Activated CD8-positive, alpha-beta memory T cell treated with anti-CD3 and anti-CD28 coated beads for 24 hours (primary cell): Measurements from ENCODE around the gene CPN2.

Source experiments
- DNase-seq: peaks from one replicate; pipeline ENCODE4 v3.0.0-alpha.2; 2020

Gene CPN2

DNA sequence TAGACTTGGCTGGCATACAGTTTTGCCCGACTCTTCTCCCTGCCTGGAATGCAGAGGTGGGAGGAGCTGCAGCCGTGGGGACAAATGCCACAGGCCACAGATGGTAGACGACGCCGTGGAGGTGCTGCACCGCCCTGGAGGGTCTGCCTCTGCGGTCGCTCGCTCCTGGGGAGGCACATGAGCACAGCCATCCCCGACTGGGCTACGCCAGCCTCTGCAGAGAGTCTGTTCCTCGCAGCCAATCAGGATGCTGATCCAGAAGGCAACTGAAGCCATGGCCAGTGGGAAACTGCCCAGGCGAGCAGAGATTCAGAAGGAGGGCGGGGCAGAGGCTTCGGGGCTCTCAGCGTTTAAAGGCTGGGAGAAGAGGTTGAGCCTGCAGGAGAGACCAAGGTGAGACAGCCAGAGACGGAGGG is 30.3 kb upstream of the CPN2 start:
- no peak for DNase-seq

DNA sequence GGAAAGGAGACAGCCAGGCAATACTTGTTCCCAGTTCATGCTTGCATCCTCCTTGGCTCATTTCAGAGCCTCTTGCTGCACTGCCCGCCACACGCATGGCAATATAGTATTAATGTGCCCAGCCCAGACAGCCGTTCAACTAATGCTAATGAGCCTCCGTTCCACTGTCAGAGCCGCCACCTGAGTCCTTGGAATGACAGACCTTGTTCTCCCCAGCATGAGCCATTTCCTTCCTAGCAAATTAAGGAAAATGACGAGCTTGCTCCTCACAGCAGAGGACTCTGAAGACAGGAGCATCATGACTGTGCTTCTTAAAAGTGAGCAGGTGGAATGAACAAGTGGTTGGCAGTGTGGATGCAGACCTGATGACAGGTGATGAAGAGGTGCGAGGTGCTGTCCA is 29.2 kb upstream of the CPN2 start:
- DNase-seq, result no peak

GRCh38 chr3:194379651-194380050 is 28.5 kb upstream of the CPN2 start:
- no peak for DNase-seq

- no peak for DNase-seq
These were observed 28.1 kb upstream of the CPN2 start for GRCh38 chr3:194379231-194379630.

GRCh38 chr3:194377708-194378107 is 26.6 kb upstream of the CPN2 start:
- DNase-seq, result no peak

DNA sequence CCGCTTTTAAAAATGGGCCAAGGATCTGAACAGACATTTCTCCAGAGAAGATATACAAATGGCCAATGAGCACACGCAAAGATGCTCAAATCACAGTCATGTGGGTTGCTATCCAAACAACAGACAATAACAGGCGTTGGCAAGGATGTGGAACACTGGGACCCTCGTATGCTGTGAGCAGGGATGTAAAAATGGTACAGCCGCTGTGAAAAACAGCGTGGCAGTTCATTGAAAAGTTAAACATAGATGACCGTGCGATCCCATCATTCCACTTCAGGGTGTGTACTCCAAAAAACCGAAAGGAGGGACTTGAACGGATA is 25.1 kb upstream of the CPN2 start:
- DNase-seq, result no peak

GRCh38 chr3:194375473-194376240 is 24.5 kb upstream of the CPN2 start:
- DNase-seq, result no peak

DNA sequence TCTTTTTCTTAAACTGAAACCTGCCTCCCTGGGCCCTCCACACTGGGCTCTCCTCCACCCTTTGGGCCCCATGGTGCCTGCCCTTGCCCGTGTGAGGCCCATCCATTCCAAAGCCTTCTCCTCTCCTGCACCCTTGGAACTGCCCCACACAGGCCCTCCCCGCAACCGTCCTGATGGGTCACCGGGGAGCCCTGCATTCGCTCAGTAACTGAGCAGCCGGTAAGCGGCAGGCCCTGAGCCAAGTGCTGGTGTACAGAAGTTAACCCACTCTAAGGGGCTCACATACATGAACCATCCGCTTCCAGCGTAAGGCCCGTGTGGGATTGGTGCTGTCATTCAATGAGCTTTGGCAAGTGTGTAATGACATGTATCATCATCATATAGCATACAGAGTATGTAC is 23.8 kb upstream of the CPN2 start:
- DNase-seq, result no peak

- DNase-seq, result no peak
These were observed 22.8 kb upstream of the CPN2 start for GRCh38 chr3:194373899-194374298.

GRCh38 chr3:194373028-194373427 is 21.9 kb upstream of the CPN2 start:
- no peak for DNase-seq

GRCh38 chr3:194370753-194371152 is 19.6 kb upstream of the CPN2 start:
- DNase-seq, result no peak

GRCh38 chr3:194369522-194370279 is 18.6 kb upstream of the CPN2 start, which contains the start of gene LRRC15:
Gene LRRC15 (minus strand): TSS chr3:194369743. CDS start chr3:194361043, 8,700 bp downstream.
- no peak for DNase-seq

- DNase-seq, result no peak
These were observed 17.8 kb upstream of the CPN2 start for GRCh38 chr3:194368918-194369317.

DNA sequence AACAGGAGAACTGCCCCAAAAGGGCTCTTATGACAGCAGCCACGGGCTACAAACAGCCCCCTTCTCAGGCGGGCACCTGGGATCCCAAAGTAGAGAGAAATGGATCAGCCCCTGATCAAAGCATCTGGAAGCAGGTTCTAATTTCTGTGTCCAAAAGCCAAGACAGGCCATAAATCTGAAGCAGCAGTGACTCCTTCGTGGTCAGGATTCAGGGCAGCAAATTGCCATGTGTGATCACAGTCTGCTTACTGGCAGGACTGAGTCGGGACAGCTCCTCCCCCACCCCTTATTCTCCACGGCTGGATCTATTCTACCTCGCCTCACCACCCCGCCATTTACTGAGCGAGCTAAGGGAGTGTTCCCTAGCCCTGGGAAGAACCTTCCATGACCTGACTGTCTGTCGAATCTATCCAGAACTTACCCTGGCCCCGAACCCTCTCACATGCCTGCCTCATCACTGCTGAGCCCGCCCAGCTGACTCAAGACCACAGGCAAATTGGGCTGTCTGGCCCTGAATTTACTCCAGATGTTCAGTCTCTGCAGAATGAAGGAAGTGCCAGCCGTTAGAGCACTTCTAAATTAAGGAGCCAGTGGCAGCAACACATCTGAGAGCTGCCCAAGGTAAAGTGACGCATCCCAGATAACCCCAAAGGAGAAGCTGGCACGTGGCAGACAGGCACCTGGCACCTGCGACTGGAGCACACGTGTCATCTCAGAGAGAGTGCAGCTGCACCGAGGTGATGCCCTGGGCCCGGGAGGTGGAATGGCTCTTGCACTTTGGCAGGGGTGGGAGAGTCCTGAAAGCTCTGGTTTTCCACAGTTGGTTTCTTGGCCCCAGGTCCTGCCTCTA is 17.1 kb upstream of the CPN2 start:
- DNase-seq, result no peak

GRCh38 chr3:194365978-194366490 is 14.9 kb upstream of the CPN2 start:
- DNase-seq, result no peak

DNA sequence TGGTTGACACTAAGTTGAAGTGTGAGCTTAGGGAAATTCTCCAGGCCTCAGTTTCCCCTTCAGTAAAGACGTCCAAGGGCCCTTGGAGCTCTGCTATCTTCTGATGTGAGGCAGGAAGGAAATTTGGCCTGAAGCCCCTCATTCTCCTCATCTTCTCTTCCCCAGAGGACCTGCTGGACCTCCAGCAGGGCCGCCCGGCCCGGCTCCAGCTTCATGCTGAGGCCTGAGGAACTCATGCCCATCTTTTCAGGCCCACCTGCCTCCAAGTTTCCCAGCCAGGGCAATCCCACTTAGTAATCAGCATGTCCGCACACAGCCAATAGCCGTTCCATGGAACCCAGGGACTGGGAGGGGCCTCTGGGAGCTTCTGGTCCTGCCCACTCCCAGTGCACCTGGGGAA is 14.4 kb upstream of the CPN2 start:
- no peak for DNase-seq

DNA sequence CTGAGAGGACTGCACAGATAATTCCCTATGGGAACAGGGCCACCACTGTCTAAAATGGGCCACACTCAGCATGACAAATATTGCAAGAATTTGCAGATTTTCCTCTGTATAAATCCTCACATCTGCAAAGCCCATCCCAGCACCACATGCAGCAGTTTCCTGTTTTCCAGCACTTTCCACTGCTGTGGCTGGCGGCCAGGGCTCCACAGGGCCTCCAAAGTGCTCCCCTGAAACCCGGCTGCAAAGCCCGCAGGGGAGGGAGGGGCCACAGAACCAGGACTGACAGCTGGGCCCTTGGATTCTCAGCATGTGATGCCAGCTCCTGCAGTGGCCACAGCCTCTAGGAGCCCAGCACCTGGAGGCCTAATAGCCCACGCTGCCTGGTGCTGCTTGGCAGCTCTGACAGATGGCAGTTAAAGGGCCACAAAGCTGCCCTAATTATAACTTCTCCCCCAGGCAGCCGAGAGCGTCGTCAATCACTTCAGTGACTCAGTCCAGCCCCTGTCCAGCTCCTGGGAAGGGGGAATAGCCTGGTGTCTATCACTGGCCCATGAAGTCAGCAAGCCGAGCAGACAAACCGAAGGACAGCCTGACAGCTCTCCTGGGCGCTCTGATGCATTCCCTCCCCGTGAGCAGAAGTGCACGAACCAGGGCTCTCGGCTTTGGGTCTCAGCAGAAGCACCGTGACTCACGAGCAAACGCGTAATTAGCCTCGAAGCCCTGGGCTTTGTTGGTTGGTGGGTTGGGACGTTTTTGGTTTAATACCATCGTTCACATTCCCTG is 13.7 kb upstream of the CPN2 start:
- no peak for DNase-seq

DNA sequence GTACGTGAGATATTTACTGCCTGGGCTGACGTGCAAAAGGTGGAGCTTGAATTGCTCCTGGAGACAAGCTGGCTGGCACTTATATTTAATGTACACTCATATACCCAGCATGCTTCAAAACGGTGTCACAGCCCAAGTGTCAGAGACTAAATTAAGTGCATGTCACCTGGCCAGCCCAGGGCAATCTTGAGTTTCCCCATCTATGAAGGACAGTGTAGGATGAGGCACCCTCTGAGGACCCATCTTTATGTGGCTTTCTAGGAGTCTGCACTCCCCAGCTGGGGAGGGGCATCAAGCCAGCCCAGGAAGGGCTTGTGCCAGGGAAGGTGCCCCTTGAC is 13.2 kb upstream of the CPN2 start:
- DNase-seq, result no peak

DNA sequence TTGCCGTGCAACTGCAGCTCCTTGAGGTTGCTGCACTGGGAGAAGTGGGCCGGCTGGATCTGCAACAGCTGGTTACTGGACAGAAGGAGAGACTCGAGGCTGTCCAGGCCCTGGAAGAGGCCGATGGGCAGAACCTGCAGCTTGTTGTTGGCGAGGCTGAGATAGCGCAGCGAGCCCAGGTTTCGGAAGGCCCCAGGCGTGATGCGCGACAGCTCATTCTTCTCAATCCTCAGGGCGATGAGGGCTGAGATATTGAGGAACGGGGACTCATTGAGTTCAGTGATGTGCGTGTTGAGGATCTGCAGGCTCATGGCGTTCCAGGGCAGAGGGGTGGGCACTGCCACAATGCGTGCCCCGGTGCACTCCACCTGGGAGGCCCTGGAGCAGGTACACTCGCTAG is 9.4 kb upstream of the CPN2 start:
- no peak for DNase-seq

GRCh38 chr3:194357681-194358080 is 6.6 kb upstream of the CPN2 start:
- no peak for DNase-seq

DNA sequence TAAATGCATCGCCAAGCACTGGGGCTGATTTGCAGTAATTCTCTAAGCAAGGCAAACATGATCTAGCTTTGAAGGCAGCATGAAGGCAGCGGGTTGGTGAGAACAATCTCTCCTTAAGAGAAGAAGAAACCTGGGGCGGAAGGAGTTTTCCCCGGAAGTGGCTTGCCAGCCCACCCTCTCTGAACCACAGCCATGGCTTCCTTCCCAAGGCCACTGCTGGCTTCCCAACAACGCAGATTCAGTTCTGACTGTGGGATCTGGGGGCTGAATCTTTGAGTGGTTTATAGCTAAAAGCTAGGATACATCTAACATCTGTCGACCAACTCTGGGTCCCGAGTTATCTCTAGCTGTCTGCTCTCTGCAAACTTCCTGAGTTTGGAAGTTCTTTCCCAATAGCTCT is 4.3 kb upstream of the CPN2 start:
- no peak for DNase-seq

- no peak for DNase-seq
These were observed 3.2 kb upstream of the CPN2 start for GRCh38 chr3:194354315-194354714.
